Stimulated activated CD8-positive, alpha-beta memory T cell treated with anti-CD3 and anti-CD28 coated beads, Interleukin-15, amount 100 ng/mL, for 24 hours (primary cell): ENCODE results near the gene PSMD13.
A peak's percentile ranks its signal among the peaks of the same experiment; 100 is the strongest.
"Not testable (repeated sequence)": the region's sequence is repeated elsewhere in the genome, so short reads cannot be mapped to it uniquely, and the experiment has no call there.

Experiments used
- DNase-seq: peaks from one replicate; pipeline ENCODE4 v3.0.0-alpha.2; 2020; ENCODE audit warnings: low read depth

The PSMD13 gene

DNA sequence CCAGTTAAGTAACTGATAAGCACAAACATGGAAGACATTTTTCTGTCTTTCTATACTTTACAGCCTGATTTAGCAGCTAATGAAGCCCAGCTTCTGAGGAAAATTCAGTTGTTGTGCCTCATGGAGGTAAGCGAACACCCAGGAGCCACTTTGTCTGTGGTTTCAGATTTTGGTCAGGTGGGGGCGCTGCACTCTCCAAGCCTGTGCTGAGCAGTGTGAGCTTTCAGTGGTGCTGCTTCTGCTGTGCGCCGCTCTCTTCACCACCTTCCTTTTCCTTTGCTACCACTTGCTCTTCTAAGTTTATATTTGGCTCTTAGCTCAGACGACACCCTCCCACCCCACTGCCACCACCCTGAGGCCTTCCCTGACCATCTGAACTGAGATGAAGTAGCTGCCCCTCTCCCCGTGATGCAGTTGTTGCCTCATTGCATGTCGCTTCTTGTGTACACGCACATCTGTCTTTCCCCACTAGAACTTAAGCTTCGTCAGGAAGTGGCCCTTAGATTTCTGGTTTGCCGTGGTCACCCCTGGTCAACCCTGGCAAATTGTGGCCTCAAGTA, 14.0 kb downstream of the PSMD13 start:
- peak; percentile 44 for DNase-seq

DNA sequence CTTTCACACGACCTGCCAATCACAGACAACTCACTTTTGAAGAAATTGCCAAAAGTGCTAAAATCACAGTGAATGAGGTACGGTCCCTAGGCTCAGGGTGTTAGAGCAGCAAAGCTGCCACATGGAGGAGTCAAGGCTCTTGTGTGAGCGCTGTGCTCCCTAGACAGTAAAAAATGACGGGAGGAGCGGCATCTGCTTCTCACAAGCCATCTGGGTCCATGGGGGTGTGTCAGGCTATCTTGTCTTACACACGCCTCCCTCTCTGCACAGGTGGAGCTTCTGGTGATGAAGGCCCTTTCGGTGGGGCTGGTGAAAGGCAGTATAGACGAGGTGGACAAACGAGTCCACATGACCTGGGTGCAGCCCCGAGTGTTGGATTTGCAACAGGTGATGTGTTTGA, 14.8 kb downstream of the PSMD13 start:
- no peak for DNase-seq

DNA sequence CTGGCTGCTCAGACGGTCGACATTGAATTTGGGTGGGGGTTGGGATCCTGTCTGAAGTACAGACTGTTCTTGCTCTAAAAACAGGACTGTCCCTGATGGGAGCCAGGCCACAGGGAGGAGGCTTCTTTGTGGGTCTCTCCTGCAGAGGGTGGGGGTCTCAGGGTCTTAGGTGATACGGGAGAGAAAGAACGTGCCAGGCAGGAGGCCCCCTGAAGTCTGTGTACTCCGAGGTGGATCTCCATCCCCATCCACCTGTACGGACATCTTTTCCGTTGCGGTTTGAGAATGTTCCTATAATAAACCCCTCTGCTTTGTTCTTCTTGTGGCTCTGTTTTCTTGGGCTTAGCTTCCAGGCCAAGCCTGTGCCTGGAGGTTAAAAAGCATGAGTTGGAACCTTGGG, 15.9 kb downstream of the PSMD13 start:
- DNase-seq: no peak

DNA sequence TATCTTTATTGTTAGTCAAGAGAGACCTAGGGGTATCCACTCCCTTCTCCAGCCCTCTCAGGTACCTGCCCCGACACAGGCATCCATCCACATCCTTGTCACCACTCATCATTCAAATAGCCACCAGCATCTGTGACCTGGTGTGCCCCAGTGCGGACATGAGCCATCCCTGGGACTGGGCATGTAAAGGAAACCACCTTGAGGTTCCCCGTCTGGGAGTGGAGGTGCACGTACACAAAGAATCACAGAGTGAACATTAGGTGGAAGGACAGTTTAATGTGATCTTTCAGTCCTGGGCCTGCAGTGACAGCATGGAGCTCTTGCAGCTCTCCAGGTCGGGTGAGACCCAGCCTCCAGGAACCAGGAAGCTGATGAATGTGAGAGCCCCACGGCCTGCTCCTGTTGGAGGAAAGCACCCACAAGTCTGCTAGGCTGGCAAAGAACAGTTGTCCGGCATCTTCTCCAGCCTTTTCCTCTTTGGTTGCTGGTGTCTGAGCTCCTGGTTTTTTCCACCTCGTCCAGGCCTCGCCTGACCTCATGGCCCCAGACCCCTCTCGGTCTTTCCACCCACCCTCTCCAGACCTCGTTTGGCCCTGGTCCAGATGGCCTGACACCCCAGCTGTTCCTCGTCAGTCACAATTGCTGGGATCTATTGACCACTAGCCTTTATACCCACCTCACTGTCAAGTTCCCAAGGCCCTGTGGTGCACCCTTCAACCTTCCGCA, 16.5 kb downstream of the PSMD13 start:
- no peak for DNase-seq

DNA sequence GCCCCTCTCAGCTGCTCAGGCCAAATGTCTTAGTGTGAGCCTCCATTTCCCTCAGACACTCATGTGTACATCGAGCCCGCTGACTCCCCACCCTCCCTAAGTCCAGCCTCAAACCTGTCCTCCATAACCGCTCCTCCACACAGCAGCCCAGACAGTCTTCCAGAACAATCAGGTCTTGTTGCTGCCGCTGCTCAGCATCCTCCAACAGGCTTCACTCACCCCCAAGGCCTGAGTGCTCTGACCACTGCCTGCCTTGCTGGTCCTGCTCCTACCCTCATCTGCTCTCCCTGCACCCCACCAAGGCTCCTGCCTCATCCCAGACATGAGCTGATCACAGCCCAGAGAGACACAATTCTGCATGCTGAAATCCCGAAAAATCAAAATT, 17.1 kb downstream of the PSMD13 start:
- no peak for DNase-seq

DNA sequence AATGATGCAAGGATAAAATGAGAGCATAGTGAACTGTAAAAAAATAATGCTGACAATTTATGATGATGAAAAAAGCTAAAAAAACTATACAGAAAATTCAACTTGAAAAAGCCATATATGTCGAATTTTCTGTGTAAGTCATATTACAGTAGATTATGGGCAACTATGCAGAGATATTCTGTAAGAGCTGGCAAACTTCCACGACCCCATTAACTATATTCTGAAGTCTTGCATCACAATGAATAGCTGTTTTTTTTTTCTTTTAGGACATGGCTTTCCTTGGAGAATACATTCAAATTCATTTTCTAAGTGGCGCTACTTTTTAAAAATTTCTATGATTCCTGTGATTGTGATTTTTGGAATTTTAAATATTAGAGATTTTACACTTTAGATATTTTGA, 18.4 kb downstream of the PSMD13 start:
- DNase-seq: no peak

DNA sequence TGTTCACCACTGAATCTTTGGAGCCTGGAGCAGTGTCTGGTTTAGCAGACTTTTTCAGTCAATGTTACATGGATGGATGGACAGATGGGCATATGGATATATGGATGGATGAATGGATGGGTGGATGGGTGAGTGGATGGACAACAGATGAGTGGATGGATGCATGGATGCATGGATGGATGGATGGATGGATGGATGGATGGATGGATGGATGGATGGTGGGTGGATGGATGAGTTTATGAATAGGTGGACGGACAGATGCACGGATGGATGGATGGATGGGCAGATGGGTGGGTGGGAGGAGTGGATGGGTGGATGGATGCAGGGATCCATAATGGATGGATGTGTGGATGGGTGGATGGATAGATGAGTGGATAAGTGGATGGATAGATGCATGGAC, 19.0 kb downstream of the PSMD13 start:
- DNase-seq: no peak

DNA sequence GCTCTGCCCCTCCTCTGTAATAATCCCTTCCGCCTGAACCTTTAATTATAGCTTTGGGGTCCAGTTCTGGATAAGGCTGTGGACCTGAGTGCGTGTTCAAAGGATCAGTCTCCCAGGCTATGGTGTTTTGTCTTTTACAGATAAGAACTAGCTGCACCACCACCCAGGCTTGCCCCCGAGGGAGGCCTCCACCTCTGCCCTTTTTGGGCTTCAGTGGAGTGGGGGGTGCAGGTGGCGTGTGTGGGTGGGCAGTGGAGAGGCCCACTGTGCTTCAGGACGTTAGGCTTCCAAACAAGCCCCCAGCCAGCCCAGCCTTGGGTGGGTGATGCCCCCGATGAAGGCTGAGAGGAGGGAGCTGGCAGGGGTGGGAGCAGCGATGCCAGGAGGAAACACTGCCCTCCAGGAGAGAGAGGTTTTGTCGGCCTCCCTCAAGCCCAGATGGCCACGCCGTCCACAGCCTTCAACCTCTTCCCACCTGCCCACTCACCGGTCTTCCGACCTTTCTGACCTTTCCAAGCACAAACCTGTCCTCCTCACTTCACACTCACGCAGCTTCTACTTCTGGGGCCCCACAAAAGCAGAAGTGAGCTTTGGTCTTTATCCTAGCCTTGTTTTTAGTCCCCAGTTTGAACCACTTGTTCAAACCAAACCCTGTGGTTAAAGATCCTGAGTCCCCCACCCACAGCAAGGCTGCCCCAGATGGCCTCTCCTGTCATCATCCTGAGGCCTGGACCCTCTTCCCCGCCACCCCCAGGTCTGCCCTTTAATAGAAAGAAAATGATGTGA, 20.4 kb downstream of the PSMD13 start:
- no peak for DNase-seq

DNA sequence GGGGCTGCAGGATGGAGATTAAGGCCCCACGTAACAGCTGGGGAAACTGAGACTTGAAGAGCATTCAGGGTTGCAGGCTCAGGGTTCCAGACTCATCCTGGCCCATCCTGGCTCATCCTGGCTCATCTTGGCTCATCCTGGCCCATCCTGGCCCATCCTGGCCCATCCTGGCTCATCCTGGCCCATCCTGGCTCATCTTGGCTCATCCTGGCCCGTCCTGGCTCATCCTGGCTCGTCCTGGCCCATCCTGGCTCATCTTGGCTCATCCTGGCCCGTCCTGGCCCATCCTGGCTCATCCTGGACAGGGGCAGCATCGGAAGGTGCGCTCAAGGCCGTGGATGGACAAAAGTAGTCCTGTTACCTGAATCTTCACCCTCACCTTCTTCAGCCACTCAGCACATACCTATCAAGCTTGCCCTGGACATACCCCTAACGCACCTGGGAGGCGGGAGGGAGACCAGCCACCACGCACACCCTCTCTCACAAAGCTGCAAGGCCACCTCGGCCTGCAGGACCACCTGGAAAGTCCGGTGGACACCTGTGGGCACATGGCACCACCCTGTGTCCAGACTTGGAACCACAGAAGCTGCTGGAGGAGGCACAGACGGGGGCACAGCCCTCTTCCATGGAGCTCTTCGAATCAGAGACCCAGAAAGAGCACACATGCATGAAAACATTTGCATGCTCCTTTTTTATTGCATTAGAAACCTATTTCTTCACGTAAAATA, 21.2 kb downstream of the PSMD13 start:
- DNase-seq: no peak

DNA sequence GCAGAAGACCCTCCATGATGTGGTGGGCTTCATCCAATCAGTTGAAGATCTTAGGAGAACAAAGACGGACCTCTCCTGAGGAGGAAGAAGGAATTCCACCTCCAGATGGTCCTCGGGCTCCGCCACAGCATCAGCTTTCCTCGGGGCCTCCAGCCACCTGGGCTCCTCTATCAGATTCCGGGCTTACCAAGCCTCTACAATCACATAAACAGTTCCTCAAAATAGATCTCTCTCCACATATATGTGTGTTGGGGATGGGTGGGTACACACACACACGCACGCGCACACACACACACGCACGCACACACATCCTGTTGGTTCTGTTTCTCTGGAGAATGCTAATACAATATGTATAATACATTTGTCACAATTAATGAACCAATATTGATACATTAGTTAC, 22.6 kb downstream of the PSMD13 start:
- DNase-seq: no peak

DNA sequence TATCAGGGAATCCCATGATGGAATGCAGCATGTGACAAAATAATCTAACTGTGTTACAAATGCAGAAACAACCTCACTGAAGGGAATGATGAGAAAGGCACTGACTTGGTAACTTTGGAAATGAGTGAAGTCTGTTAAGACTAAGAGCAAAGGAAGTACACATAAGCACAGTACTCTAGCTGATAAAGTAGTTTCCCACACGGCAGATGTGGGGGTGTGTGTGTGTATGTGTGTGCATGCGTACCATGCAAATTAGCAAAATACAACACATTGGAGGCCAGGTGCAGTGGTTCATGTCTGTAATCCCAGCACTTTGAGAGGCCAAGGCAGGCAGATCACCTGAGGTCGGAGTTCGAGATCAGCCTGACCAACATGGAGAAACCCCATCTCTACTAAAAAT, 24.8 kb downstream of the PSMD13 start:
- DNase-seq: no peak

DNA sequence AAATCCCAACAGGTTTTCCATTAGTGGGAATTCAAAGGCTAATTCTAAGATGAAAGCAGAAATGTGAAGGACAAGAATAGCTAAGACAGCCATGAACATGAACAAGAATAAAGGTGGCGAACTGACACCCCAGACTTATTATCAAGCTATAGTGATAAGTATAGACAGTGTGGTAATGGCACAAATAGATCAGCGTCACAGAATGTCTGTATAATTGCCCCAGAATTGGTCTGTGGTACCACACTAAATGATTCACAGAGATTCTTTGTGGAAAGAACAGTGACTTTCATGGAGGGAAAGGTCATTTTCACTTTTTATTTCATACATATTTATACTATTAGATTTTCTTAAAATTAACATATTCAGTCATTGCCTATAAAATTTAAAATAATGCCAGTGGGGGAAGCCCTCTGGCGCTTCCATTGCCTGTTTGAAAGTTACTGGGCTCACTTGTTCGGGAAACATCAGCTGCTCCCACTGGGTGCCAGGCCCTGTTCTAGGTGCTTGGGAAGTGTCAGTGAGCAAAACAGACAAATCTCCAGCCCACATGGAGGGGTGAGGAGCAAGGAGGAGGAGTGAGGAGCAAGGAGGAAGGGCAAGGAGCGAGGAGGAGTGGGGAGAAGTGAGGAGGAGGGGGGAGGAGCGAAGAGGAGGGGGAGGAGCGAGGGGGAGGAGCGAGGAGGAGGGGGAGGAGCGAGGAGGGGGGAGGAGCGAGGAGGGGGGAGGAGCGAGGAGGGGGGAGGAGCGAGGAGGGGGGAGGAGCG, 30.1 kb downstream of the PSMD13 start:
- DNase-seq: no peak

DNA sequence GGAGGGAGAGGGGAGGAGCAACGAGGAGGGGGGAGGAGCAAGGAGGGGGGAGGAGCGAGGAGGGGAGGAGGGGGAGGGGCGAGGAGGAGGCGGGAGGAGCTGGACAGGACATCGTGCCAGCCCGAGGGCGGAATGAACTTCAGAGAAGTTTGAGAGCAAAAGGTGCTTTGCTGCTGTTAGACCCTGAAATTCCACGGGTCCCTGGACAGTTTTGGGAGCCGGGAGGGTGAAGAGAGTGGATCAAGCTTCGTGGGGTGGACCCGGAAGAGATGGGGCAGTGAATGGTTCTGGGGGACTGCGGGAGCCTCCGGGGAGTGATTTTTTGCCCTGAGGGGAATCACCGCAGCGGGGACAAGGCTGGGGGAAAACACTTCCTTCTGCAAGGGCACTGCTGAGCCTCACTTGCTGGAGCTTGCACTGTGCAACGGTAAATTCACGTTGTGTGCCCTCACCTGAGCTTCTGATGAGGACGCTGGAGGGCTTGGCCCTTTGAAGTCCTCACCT, 30.8 kb downstream of the PSMD13 start:
- DNase-seq: no peak

DNA sequence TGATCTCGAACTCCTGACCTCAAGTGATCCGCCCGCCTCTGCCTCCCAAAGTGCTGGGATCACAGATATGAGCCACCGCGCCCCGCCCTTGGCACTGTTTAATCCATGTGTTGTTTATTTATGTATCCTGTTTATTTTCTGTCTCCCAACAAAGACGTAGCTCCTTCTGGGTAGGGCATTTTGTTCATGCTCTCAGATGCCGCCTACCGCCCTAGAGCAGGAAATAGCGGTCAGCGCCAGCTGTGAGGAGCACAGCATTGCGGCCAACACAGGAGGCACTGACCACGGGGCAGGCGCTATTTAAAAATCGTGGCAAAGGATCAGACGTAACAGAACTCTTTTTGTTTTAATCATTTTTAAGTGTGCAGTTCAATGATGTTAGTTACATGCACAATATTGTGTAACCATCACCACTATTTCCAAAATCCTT, 32.0 kb downstream of the PSMD13 start:
- DNase-seq: not testable (repeated sequence)

DNA sequence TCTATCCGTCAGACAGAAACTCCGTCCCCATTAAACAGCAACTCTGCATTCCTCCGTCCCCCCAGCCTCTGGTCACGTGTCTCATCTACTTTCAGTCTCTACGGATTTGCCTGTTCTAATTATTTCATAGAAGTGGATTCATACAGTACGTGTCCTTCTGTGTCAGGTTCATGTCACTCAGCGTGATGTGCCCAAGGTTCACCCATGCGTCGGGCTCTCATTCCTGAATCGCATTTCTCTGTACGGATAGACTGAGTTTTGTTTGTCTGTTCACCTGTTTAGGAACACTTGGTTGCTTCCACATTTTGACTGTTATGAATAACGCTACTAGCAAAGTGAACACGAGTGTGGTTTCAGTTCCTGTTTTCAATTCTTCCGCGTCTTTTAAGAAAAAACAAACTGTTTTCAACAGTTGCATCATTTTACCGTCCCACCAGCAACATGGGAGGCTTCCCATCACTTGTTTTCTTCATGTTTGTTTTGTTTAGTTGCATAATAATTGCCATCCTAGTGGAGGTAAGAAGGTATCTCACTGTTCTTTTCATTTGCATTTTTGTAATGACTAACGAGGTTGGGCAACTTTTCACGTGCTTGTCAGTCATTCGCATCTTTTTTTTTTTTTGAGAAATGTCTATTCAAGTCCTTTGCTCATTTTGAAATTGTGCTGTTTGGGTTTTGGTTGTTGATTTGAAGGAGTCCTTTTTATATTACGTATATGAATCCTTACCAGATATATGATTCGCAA, 32.5 kb downstream of the PSMD13 start:
- no peak for DNase-seq

DNA sequence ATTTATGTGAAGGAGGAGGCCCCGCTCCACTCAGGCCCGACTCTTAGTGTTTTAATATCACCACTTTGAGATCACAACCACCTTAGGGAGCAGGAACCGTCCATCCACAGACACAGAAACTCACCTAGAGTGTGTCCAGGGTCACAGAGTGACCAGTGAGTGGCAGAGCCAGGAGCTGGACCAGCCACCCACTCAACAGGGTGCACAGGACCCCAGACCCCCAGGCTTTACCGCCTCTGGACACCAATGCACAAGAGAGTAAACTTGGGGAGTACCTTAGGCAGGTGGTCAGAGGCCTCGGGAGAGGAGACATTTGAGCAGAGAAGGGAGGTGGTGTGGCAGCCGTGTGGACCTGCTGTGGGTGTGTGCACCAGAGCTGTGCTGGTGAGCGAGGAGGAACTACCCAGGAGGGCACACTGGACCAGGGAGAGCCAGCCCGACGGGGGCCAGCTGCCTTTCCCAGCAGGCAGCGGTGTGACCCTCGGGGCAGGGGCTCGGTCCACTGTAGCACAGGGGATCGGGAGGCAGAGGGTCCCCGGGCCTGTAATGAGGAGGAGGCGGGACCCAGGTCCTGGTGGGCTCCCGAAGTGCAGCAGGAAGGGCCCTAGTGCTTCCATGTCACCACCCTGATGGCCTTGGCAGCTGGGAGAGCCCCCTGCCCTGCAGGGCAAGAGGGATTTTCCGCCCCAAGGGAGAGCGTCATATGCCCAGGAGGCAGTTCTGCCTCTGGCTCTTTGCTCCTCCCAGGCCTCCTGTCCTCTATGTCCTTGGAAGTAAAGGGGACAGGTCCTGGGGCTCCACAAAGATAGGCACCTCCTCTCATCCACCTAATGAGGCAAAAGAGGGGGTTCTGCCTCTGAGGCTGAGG, 33.9 kb downstream of the PSMD13 start:
- DNase-seq: no peak

DNA sequence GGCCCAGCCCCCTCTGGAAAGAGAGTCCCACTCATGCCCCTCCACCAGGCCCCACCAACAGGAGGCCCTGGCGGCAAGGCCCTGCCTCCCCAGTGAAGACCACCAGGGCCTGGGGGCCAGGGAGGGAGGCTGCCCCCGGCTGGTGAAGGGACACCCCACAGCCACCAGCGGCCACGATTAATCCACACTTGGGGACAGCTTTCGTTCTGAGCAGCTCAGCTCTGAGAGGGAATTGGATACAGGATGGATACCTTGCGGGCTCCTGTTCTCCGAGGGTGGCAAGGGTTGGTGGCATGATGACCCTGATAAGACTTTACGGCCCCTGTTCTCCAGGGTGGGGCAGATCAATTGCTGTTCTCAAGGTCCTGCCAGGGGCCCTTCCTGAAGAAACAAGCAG, 34.5 kb downstream of the PSMD13 start:
- DNase-seq: no peak

DNA sequence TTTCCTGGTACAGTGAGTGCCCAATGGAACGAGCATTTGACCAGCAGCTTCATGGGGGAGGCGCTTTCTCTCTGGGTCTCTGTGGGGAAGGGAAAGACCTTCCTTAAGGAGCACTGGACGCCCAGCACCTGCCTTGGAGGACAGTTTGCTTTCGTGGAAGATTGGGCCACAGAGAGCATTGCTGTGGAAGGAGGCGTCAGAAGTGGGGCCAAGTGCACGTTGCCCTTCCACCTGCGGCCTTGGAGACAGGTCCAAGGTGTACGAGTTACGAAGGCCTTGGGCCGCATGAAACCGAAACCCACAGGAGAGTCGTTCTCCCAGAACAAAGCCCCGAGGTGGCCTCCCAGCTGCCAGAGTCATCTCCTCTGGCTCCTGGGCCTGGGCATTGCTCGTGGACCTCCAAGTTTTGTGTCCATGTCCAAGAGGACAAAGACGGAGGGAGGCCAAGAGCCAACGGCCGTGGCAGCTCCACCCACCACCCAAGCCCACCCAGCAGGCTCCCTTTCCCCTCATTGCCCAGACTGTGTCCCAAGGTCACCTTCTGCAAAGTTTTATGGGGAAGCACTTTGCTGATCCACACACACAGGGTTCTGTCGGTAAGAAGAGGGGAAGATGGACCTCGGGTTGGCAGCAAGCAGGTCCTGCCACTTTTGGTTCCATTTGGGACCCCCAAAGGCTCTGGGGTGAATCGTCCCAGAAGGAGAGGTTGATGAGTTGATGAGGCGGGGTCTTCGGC, 35.6 kb downstream of the PSMD13 start:
- DNase-seq: no peak

DNA sequence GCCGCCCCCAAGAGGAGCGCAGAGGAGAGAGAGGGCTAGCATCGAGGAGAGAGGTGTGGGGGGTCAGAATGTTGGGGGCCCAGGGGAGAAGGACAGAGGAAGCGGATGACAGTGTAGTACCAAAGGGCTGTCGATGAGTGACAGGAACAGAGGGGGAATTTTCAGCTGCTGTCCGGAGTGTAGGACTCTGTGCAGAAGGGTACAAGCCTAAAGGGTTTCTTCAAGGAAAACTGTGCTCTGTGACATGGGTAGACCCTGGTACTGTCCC, 36.1 kb downstream of the PSMD13 start:
- no peak for DNase-seq

DNA sequence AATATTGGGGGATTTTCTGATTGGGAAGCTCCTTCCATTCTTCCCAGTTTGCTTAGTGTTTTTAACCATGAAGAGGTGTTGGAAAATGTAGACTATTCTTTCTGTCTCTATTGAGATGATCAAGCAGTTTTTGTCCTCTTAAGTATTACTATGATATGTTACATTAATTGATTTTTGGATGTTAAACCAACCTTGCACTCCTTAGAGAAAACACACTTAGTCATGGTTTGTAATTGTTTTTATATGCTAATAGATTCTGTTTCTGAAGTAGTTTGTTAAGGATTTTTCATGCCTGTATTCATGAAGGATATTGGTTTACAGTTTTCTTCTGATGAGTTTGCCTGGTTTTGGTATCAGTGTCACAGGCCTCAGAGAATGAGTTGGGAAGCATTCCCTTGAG, 39.4 kb downstream of the PSMD13 start:
- DNase-seq: no peak
